Vagina (tissue), 2 donors: ENCODE results near the gene LPA. TPM values are rescaled to one million over a fixed set of nuclear protein-coding genes. Genes with fewer than 3 reads are reported as not detected.

Experiments
- DNase-seq, 2 donors: peaks; one replicate each; pipeline ENCODE4 v3.0.0-alpha.2; 2017; ENCODE audit errors: extremely low spot score in 2 of 2
- H3K27ac ChIP-seq: fragments of 200-600 bp; sonication (generic); one replicate; pipeline ENCODE4 v1.5.1; 2019
- H3K27me3 ChIP-seq: fragments of 200-600 bp; sonication (generic); one replicate; pipeline ENCODE4 v1.5.1; 2019
- H3K36me3 ChIP-seq, 2 donors: fragments of 200-600 bp; sonication (generic); one replicate each; pipeline ENCODE4 v1.5.1; 2017 to 2019
- H3K4me1 ChIP-seq: fragments of 200-600 bp; sonication (generic); one replicate; pipeline ENCODE4 v1.5.1; 2019
- H3K4me3 ChIP-seq, 2 donors: fragments of 200-600 bp; sonication (generic); 1 replicate in 1 of 2; 2 replicates in 1 of 2; pipeline ENCODE4 v1.5.1; 2016 to 2019
- H3K9me3 ChIP-seq: fragments of 200-600 bp; sonication (generic); one replicate; pipeline ENCODE4 v1.5.1; 2019
- CTCF ChIP-seq, 3 experiments: fragments of 450-650 bp in 2 of 3; fragments of 200-600 bp in 1 of 3; sonication (generic) in 1 of 3; IDR thresholded peaks; one replicate each; pipeline ENCODE4 v1.5.1; 2017 to 2019; ENCODE audit warnings: antibody characterized with exemption in 3 of 3, mild to moderate bottlenecking in 2 of 3, moderate library complexity in 2 of 3
- POLR2A ChIP-seq, 2 donors: fragments of 450-650 bp; IDR thresholded peaks; one replicate each; pipeline ENCODE4 v1.6.1; 2017; ENCODE audit warnings: antibody characterized with exemption in 2 of 2, mild to moderate bottlenecking in 2 of 2, moderate library complexity in 2 of 2
- POLR2AphosphoS5 ChIP-seq, 2 donors: sonication (generic); formaldehyde crosslinking; IDR thresholded peaks; one replicate each; pipeline ENCODE4 v1.9.0; 2017; ENCODE audit warnings: antibody characterized with exemption in 2 of 2, mild to moderate bottlenecking in 2 of 2, low read depth in 1 of 2; ENCODE audit not compliant: insufficient read depth in 1 of 2
- intact Hi-C: fragments of 100-400 bp; cut with DNase I; formaldehyde crosslinking; loops from one replicate; pipeline ENCODE4 v1.15.1; 2023
- total RNA-seq: library from RNA; depleted of rRNA; stranded (reverse); fragments of >200 nt; gene quantifications from one replicate; pipeline ENCODE4 v1.2.3, GENCODE V29; 2016

LPA gene
- total RNA-seq, 1 donor from 2014 or later: 0.49 TPM

- Histone ChIP-seq H3K27me3 (no peaks in the 10 kb centered on the region), H3K4me3 (no peak overlapping the region), H3K27ac (no peak overlapping the region), H3K36me3 (no peaks in the 10 kb centered on the region), H3K4me1 (no peaks in the 10 kb centered on the region), H3K9me3 (no peaks in the 10 kb centered on the region)
- TF ChIP-seq POLR2A (IDR thresholded peaks at IDR 0.05): no peak
- no peak for TF ChIP-seq CTCF (IDR thresholded peaks at IDR 0.05)
- TF ChIP-seq POLR2AphosphoS5 (IDR thresholded peaks at IDR 0.05; ENCODE audit: insufficient read depth in 1 of 2, low read depth in 1 of 2): no peak
- intact Hi-C loops: no loop called here
- no peak for DNase-seq
These were observed 153.0 kb downstream of the LPA start for GRCh38 chr6:160510976-160511617.

- TF ChIP-seq POLR2A (IDR thresholded peaks at IDR 0.05) (no peak), CTCF (IDR thresholded peaks at IDR 0.05) (no peak), POLR2AphosphoS5 (IDR thresholded peaks at IDR 0.05; ENCODE audit: insufficient read depth in 1 of 2, low read depth in 1 of 2) (no peak)
- Histone ChIP-seq H3K27ac (no peak overlapping the region), H3K4me3 (no peak overlapping the region), H3K9me3 (no peaks in the 10 kb centered on the region), H3K4me1 (no peaks in the 10 kb centered on the region), H3K27me3 (no peaks in the 10 kb centered on the region), H3K36me3 (no peaks in the 10 kb centered on the region)
- no peak for DNase-seq
- intact Hi-C loops: no loop called here
These were observed 153.9 kb downstream of the LPA start for GRCh38 chr6:160510199-160510598.

GRCh38 chr6:160509610-160510009, 154.5 kb downstream of the LPA start:
- intact Hi-C loops: no loop called here
- Histone ChIP-seq H3K4me1 (no peaks in the 10 kb centered on the region), H3K36me3 (no peaks in the 10 kb centered on the region), H3K27me3 (no peaks in the 10 kb centered on the region), H3K9me3 (no peaks in the 10 kb centered on the region), H3K4me3 (no peak overlapping the region), H3K27ac (no peak overlapping the region)
- TF ChIP-seq POLR2AphosphoS5 (IDR thresholded peaks at IDR 0.05; ENCODE audit: insufficient read depth in 1 of 2, low read depth in 1 of 2): no peak
- TF ChIP-seq CTCF (IDR thresholded peaks at IDR 0.05): no peak
- TF ChIP-seq POLR2A (IDR thresholded peaks at IDR 0.05): no peak
- DNase-seq: no peak

GRCh38 chr6:160508599-160508998, 155.5 kb downstream of the LPA start:
- Histone ChIP-seq H3K27ac (no peak overlapping the region), H3K4me1 (no peaks in the 10 kb centered on the region), H3K9me3 (no peaks in the 10 kb centered on the region), H3K4me3 (no peak overlapping the region), H3K27me3 (no peaks in the 10 kb centered on the region), H3K36me3 (no peaks in the 10 kb centered on the region)
- DNase-seq: no peak
- intact Hi-C loops: no loop called here
- TF ChIP-seq POLR2A (IDR thresholded peaks at IDR 0.05): no peak
- TF ChIP-seq POLR2AphosphoS5 (IDR thresholded peaks at IDR 0.05; ENCODE audit: insufficient read depth in 1 of 2, low read depth in 1 of 2): no peak
- TF ChIP-seq CTCF (IDR thresholded peaks at IDR 0.05): no peak

- intact Hi-C loops: no loop called here
- no peak for DNase-seq
- Histone ChIP-seq H3K4me1 (no peaks in the 10 kb centered on the region), H3K9me3 (peaks cover 7% of the 10 kb centered on the region), H3K36me3 (no peaks in the 10 kb centered on the region), H3K4me3 (no peak overlapping the region), H3K27me3 (no peaks in the 10 kb centered on the region), H3K27ac (no peak overlapping the region)
- TF ChIP-seq POLR2AphosphoS5 (IDR thresholded peaks at IDR 0.05; ENCODE audit: insufficient read depth in 1 of 2, low read depth in 1 of 2): no peak
- no peak for TF ChIP-seq POLR2A (IDR thresholded peaks at IDR 0.05)
- no peak for TF ChIP-seq CTCF (IDR thresholded peaks at IDR 0.05)
These were observed 156.7 kb downstream of the LPA start for GRCh38 chr6:160507420-160507819.
